Heart left ventricle (tissue), 16 donors: ENCODE results near the gene PNPLA2. TPM values are rescaled to one million over a fixed set of nuclear protein-coding genes. Genes with fewer than 3 reads are reported as not detected.

Experiments used
- ATAC-seq, 4 donors: fragments of 200-7000 bp; cut with Tn5 transposase; one replicate each; pipeline ENCODE4 v1.9.1; 2020 to 2022; ENCODE audit warnings: moderate library complexity in 4 of 4, mild to moderate bottlenecking in 3 of 4, moderate number of reproducible peaks in 1 of 4
- DNase-seq, 5 donors: peaks; one replicate each; pipeline ENCODE4 v3.0.0-alpha.2; 2020
- H3K27ac ChIP-seq, 12 donors: fragments of 200-600 bp; sonication (generic) in 4 of 12; one replicate each; pipeline versions ENCODE4 v1.5.0 to v1.8.0; 2016 to 2022; ENCODE audit warnings: mild to moderate bottlenecking in 2 of 12
- H3K27me3 ChIP-seq, 9 donors: fragments of 200-600 bp; sonication (generic) in 2 of 9; one replicate each; pipeline versions ENCODE4 v1.5.1 to v1.8.0; 2016 to 2022; ENCODE audit warnings: mild to moderate bottlenecking in 3 of 9
- H3K36me3 ChIP-seq, 9 donors: fragments of 200-600 bp; sonication (generic) in 2 of 9; one replicate each; pipeline versions ENCODE4 v1.5.0 to v1.8.0; 2018 to 2022; ENCODE audit warnings: mild to moderate bottlenecking in 2 of 9
- H3K4me1 ChIP-seq, 12 donors: fragments of 200-600 bp; sonication (generic) in 4 of 12; one replicate each; pipeline versions ENCODE4 v1.5.0 to v1.8.0; 2016 to 2022; ENCODE audit warnings: mild to moderate bottlenecking in 3 of 12
- H3K4me3 ChIP-seq, 12 donors: fragments of 200-600 bp; sonication (generic) in 4 of 12; one replicate each; pipeline versions ENCODE4 v1.5.0 to v1.8.0; 2017 to 2022; ENCODE audit warnings: mild to moderate bottlenecking in 9 of 12, moderate library complexity in 4 of 12
- H3K9me3 ChIP-seq, 12 donors: fragments of 200-600 bp; sonication (generic) in 4 of 12; one replicate each; pipeline versions ENCODE4 v1.5.0 to v1.8.0; 2016 to 2022; ENCODE audit warnings: mild to moderate bottlenecking in 1 of 12
- CTCF ChIP-seq, 12 donors: fragments of 200-600 bp; sonication (generic) in 4 of 12; IDR thresholded peaks; one replicate each; pipeline versions ENCODE4 v1.5.0 to v1.8.0; 2018 to 2022; ENCODE audit warnings: antibody characterized with exemption in 12 of 12, mild to moderate bottlenecking in 5 of 12
- POLR2A ChIP-seq, 2 donors: fragments of 450-650 bp; IDR thresholded peaks; one replicate each; pipeline ENCODE4 v1.6.1; 2017; ENCODE audit warnings: antibody characterized with exemption in 2 of 2, mild to moderate bottlenecking in 2 of 2, moderate library complexity in 2 of 2
- WGBS, 4 donors: extraction: QIAGEN DNeasy Blood & Tissue Kit in 2 of 4; methylation state at CpG; one replicate each; pipeline versions ENCODE4 v1.1.5 to v1.1.7; 2013 to 2018; 5-methylcytosine and 5-hydroxymethylcytosine counted together
- intact Hi-C, 10 donors: fragments of 100-400 bp; cut with DNase I; formaldehyde crosslinking; loops; one replicate each; pipeline versions ENCODE4 v1.11.1 to v1.14.2; 2022
- polyA plus RNA-seq, 2 donors: library from polyadenylated mRNA; stranded (reverse); fragments of 200-250 nt; gene quantifications; one replicate each; pipeline ENCODE4 v1.2.3, GENCODE V29; 2013
- total RNA-seq, 9 donors: library from RNA; depleted of rRNA in 2 of 9; stranded (reverse); fragments of >200 nt in 2 of 9; fragmentation: NEBNext Ultra II Directional in 3 of 9; extraction: Animal tissue kit (Norgen Biotek cat#: 25700) in 3 of 9; gene quantifications; one replicate each; pipeline versions ENCODE4 v1.1.0 to v1.2.4, GENCODE V29; 2016 to 2023
- donor health status: ischemic (EF 13 %, LVEDD 7.1; RV severe dilation, severe dysfunction).
- donor health status: healthy with polysubstance abuse.
- donor health status: DM: no; HTN: yes; CAD: no.
- donor health status: DM: no; HTN: no; CAD: no.
- donor health status: ischemic (EF 25% LVEDD 6.9; RV normal size, moderate dysfunction).
- donor health status: ischemic (EF 25% LVEDD 5.7; RV mildly dilated, moderate dysfunction).
- donor health status: healthy.
- donor health status: DM: yes; HTN: yes; CAD: no.
- donor health status: ischemic (EF 35%, LVEDD 5.7; RV mildly dilated, moderate dysfunction).
- donor health status: nonischemic (EF 11% LVEDD 7.7; RV severe dilation, severe dysfunction).
- donor health status: DM: yes; HTN: yes; CAD: no.
- donor health status: PGD.
- donor health status: ischemic (EF 29% LVEDD 5.4; RV normal size, mild dysfunction).
- donor health status: nonischemic (EF 23%, LVEDD 6.1; RV moderate dilation, normal function).

PNPLA2 gene
- total and polyA plus RNA-seq, 11 donors, result 112 to 348 (median 215) TPM

- peak overlapping the region in 7 of 12 donors; percentile 71 to 91 (median 82) for H3K27ac ChIP-seq
- H3K9me3 ChIP-seq, result no peaks in the 10 kb centered on the region
- intact Hi-C loops, result no loop called here
- WGBS, 4 donors, result 12 to 38% (median 21%) methylated on average over 35 to 78 of the region's 78 CpGs
- peaks cover 0 to 39% (median 0%) of the 10 kb centered on the region in 9 donors for H3K27me3 ChIP-seq
- TF ChIP-seq POLR2A (IDR thresholded peaks at IDR 0.05) (peak; percentile 5 to 17), CTCF (IDR thresholded peaks at IDR 0.05) (no peak)
- ATAC-seq (peak; percentile 22 to 53 (median 48)), DNase-seq (peak; percentile 85 to 90 (median 85))
- peak overlapping the region in 11 of 12 donors; percentile 28 to 59 (median 50) for H3K4me3 ChIP-seq
- H3K36me3 ChIP-seq, result peaks cover 0 to 3% (median 0%) of the 10 kb centered on the region in 9 donors
- peaks cover 10 to 94% (median 80%) of the 10 kb centered on the region in 12 donors for H3K4me1 ChIP-seq
These were observed 11.8 kb downstream of the PNPLA2 start for GRCh38 chr11:830295-831117.

DNA sequence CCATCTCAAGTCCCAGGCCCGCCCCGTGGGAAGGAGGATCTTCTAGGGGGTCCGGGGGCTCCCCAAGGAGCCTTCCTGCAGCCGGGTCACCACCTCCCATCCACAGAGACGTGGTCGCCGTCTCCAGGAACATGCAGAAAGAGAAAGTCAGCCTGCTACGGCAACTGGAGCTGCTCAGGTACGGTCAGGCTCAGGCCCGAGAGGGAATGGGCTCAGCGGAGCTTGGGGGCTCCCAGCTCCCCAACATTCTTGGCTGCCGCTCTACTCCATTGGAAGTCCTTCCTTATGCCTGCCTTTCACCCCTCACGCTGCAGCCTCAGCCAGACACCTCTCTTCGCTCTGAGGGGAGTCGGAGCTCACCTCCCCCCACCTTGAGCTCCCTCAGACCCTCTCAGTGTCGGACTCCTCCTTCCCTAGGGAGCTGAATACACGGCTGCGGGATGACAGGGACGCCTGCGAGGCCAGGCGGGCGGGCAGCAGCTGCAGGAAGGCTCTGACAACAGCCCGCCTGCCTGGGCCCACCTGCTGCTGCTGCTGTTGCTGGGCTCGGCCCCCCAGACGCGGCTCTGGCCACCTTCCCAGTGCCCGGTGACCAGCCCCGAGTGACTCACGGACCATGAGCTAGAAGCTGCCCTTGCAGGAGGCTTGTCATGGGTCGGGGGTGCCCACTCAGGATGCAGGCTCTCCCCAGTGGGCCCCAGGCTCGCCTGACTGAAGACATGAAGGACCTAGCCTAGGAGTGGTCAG, 12.6 kb downstream of the PNPLA2 start:
- Histone ChIP-seq H3K4me1 (peaks cover 10 to 94% (median 82%) of the 10 kb centered on the region in 12 donors), H3K9me3 (no peaks in the 10 kb centered on the region), H3K27ac (no peak overlapping the region), H3K4me3 (peak overlapping the region in 4 of 12 donors; percentile 55 to 59 (median 56)), H3K36me3 (peaks cover 0 to 6% (median 5%) of the 10 kb centered on the region in 9 donors), H3K27me3 (peaks cover 0 to 39% (median 0%) of the 10 kb centered on the region in 9 donors)
- 73 to 82% (median 78%) methylated on average over 26 to 31 of the region's 31 CpGs for WGBS, 4 donors
- intact Hi-C loops, result no loop called here
- TF ChIP-seq POLR2A (IDR thresholded peaks at IDR 0.05) (no peak), CTCF (IDR thresholded peaks at IDR 0.05) (no peak)
- ATAC-seq (no peak), DNase-seq (peak in 1 of 5 donors; percentile 41)

GRCh38 chr11:831961-832528, 13.3 kb downstream of the PNPLA2 start:
- Histone ChIP-seq H3K4me3 (peak overlapping the region; percentile 31 to 95 (median 76)), H3K9me3 (no peaks in the 10 kb centered on the region), H3K27ac (peak overlapping the region; percentile 57 to 98 (median 90)), H3K27me3 (peaks cover 0 to 35% (median 0%) of the 10 kb centered on the region in 9 donors), H3K36me3 (peaks cover 0 to 13% (median 12%) of the 10 kb centered on the region in 9 donors), H3K4me1 (peaks cover 10 to 94% (median 81%) of the 10 kb centered on the region in 12 donors)
- intact Hi-C loops, result no loop called here
- no peak for TF ChIP-seq CTCF (IDR thresholded peaks at IDR 0.05)
- TF ChIP-seq POLR2A (IDR thresholded peaks at IDR 0.05), result no peak
- WGBS, 4 donors, result 70 to 88% (median 75%) methylated on average over 19 to 23 of the region's 23 CpGs
- peak in 2 of 5 donors; percentile 37 to 62 for DNase-seq
- ATAC-seq, result no peak
